ENCODE results near the gene LIG3.
"Not testable (repeated sequence)": the region's sequence is repeated elsewhere in the genome, so short reads cannot be mapped to it uniquely, and the experiment has no call there.

Gene LIG3

GRCh38 chr17:35000965-35001364 lies 20.7 kb downstream of the LIG3 start:
- not testable (repeated sequence) for DNase-seq

- DNase-seq: no peak
Measured at GRCh38 chr17:35001549-35001948, 21.2 kb downstream of the LIG3 start.

DNA sequence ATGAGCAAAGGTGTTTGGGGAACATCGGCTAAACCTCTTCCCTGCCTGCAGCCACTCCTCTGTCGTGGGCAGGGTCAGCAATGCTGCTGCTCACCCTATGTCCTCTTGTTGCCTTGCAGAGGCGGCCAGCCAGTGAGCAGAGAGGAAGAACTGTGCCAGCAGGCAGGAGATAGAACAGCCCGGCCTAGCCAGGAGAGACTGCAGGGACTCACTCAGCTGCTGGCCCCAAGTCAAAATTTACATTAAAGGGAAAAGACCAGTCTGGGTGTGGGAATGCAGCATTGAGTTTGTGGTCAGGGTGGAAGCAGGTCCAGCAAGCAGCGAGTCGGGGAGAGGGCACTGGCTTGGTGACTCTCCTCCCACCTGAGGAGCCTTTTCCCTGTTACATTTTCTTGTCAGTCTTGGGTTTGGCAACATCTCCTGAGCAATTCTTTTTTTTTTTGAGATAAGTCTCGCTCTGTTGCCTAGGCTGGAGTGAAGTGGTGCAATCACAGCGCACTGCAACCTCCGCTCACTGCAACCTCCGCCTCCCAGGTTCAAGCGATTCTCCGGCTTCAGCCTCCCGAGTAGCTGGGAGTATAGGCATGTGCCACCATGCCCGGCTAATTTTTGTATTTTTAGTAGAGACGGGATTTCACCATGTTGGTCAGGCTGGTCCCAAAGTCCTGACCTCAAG lies 22.7 kb downstream of the LIG3 start:
- no peak for DNase-seq

DNA sequence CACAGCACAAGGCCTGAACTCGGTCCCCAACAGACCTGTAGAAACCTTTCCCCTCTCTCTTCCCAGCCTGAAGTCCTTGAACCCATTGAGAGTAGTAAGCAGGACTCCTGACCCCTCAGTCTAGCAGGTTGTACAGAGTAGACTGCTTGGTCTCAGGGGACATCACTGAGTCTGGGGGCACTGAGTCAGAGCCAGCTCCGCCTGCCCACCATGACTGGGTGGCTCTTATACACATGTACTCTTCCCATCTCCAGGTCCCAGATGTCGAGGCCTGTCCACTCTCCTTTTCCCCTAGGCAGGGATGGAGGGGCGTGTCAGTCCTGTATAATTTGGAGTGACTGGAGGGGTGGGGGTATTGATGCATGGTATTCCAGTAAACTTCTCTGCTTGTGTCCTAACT lies 23.5 kb downstream of the LIG3 start:
- DNase-seq: no peak

GRCh38 chr17:35006345-35006744 lies 26.0 kb downstream of the LIG3 start:
- no peak for DNase-seq

GRCh38 chr17:35006961-35007360 lies 26.6 kb downstream of the LIG3 start:
- no peak for DNase-seq

DNA sequence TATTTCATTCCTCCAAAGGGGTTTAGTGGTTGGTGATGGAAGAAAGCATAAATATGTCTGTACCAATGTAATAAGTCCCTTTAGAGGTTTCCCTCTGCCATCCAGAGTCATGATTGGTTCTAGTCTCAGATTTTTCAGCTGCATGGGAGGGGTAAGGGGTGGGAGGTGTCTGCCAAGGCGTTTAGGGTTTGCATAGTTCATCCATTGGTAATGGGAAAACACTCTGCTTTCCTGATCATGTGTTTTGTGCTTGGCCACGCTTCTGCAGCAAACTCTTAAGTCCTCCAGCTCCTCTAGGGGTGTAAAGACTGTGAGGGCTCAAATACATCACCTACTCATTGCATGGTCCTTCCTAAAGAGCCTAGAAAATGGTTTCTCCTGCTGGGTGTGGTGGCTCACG lies 29.8 kb downstream of the LIG3 start:
- DNase-seq: no peak

DNA sequence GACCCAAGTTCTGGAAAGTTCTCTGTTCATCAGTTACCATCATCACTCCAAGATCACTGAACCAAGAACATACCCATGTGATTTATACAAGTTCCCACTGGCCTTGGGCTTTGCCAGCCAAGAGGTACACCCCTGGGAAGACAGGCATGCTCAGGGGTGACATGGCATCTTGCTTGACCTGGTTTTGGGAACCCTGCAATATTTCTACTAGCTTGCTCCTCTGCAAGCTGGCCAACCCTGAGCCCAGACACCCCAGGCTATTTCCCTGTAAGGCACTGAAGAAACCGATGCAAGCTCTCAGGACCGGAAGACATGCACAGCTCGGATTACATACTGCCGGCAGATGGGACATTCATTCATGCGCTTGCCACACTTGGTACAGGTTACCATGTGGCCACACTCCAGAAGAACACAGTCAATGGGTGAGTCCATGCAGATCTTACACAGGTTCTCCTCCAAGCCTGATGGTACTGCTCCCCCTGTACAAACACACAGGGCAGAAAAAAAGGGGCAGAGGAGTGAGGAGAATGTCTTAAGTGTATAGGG lies 31.4 kb downstream of the LIG3 start:
- no peak for DNase-seq

GRCh38 chr17:35016369-35016768 lies 36.1 kb downstream of the LIG3 start:
- no peak for DNase-seq

DNA sequence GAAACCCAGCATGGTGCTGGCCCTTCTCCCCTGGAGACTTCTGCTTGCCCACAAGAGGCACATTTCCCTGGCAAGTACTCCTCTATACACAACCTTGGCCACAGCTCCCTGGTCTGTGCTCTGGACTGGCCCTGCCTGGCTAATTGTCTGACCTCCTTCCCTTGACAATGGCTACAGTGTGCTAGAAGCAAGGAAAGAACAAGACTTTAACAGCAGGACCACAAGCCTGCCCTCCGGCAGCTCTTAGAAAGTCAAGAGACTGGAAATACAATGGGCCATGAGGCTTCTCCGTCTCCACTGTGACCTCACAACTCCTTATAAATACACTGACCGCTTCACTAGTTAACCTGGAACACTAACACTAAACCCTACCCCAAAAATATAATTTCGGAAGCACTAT lies 36.7 kb downstream of the LIG3 start:
- DNase-seq: no peak

GRCh38 chr17:35018814-35019213 lies 38.5 kb downstream of the LIG3 start:
- no peak for DNase-seq

DNA sequence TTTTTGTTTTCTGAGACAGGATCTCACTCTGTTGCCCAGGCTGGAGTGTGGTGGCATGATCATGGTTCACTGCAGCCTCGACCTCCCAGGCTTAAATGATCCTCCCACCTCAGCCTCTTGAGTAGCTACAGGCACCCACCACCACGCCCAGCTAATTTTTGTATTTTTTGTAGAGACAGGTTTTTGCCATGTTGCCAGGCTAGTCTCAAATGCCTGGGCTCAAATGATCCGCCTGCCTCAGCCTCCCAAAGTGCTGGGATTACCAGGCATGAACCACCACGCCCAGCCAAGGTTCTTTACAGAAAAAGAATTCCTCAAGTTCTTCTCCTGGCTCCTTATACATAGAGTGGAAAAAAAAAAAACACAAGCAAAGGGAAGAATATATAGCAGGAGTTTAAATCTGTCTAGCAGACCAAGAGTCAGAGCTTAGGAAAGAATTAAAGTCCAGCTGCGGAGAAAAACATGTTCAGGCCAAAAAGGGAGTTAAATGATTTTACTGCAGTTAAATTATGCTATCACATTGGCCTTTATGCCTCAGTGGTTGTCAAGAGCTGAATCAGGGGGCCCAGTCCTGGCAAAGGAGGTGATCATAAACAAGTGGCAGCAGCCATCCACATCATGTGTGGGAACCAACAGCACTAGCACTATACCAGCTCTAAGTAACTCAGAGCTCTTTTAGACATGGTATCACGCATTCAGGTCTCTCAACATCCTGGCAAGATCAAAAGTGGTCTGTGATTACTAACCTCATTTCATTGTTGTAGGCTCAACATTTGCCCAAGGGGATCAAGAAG lies 39.3 kb downstream of the LIG3 start:
- no peak for DNase-seq

GRCh38 chr17:35021520-35022380 lies 41.4 kb downstream of the LIG3 start:
- no peak for DNase-seq

DNA sequence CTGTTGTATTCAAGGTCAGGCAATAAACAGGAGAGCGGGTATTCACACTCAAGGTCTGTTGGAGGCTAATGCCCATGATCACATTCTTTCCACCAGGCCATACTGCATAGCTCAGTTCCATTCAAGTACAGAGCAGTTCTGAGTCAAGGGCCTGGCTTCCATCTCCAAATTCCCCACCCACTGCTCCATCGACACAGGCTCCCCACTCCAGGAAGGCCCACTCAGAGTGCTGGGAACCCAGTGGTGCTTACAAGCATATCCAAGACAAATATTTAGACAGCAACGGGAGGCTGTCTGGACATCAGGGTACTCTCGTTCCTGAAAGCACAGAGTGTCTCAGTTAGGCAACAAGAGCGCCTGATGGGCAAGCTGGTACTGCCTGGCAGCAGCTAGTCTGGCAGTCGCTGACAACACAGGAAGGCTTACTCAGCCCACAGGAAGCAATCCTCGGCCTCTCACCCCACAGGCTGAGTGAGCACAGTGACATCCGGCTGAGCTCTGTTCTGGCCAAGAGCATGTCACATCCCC lies 42.3 kb downstream of the LIG3 start:
- DNase-seq: peak; percentile 64 to 84

- no peak for DNase-seq
Measured at GRCh38 chr17:35023538-35023937, 43.2 kb downstream of the LIG3 start.

- no peak for DNase-seq
Measured at GRCh38 chr17:35025541-35025940, 45.2 kb downstream of the LIG3 start.

DNA sequence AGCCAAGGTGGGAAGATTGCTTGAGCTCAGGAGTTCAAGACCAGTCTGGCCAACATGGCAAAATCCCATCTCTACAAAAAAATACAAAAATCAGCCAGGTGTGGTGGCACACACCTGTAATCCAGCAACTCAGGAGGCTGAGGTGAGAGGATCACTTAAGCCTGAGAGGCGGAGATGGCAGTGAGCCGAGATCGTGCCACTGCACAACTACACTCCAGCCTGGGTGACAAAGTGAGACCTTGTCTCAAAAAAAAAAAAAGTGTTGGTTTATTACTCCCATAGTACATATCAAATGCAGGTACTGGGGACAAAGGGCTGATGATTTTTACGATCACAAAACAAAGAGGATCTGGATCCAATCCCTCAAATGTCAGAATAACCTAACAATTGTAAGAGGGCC lies 47.8 kb downstream of the LIG3 start:
- DNase-seq: not testable (repeated sequence)

- no peak for DNase-seq
Measured at GRCh38 chr17:35028531-35029262, 48.4 kb downstream of the LIG3 start.

DNA sequence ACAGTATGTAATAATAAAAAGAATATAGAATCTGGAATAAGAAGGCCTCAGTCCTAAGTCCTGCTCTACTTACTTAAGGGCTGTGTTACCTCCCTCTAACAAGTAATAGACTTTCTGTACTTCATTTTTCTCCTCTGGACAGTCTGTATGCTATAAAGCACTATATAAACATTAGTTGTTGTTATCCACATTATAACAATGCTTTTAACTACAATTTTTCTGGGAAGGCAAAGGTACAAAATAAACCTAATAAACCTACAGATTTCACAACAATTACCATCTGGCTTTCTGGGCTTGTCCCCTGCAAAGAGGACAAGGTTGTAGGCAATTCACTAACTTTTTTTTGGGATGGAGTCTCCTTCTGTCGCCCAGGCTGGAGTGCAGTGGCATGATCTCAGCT lies 50.5 kb downstream of the LIG3 start:
- DNase-seq: no peak

DNA sequence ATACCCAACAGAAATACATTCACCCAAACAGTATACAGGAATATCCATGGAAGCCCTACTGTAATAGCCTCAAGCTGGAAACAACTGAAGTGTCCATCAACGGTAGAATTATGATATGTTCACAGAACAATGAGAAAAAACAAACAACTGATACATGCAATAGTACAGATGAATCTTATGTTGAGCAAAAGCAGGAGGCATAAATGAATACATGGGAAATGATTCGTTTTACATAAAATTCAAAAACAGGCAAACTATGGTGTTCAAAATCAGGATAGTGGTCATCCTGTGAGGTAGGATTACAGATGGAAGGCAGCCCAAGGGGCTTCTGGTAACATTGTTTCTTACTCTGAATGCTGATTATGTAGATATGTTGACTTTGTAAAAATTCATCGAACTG lies 58.1 kb downstream of the LIG3 start:
- DNase-seq: no peak

DNA sequence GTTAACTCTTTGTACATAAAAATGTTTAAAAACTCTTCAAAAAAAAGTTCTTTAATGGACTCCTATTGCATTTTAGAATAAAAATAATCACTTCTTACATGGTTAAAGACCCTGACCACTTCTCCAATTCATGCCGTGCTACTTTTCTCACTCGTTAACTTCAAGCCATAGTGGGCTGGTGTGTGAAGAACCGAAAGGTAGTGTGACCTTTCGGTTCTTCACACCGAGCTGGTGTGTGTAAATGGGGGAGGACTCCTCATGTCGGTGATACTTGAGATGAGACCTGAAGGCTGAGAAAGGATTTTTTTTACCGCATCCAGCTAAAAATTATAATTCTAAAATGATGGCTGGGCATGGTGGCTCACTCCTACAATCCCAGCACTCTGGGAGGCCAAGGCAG lies 61.1 kb downstream of the LIG3 start:
- no peak for DNase-seq

GRCh38 chr17:35044181-35044580 lies 63.9 kb downstream of the LIG3 start:
- DNase-seq: no peak

Data from SW 1271 (cell line).